ENCODE results near the gene MYL7. TPM values are rescaled to one million over a fixed set of nuclear protein-coding genes. Genes with fewer than 3 reads are reported as not detected.

Gene MYL7
- total and polyA plus RNA-seq, 2 of the 13 experiments (the other 11 are each of a cell fraction or from before 2014, with no cell fraction given), result 1.8 TPM; not detected in 1

DNA sequence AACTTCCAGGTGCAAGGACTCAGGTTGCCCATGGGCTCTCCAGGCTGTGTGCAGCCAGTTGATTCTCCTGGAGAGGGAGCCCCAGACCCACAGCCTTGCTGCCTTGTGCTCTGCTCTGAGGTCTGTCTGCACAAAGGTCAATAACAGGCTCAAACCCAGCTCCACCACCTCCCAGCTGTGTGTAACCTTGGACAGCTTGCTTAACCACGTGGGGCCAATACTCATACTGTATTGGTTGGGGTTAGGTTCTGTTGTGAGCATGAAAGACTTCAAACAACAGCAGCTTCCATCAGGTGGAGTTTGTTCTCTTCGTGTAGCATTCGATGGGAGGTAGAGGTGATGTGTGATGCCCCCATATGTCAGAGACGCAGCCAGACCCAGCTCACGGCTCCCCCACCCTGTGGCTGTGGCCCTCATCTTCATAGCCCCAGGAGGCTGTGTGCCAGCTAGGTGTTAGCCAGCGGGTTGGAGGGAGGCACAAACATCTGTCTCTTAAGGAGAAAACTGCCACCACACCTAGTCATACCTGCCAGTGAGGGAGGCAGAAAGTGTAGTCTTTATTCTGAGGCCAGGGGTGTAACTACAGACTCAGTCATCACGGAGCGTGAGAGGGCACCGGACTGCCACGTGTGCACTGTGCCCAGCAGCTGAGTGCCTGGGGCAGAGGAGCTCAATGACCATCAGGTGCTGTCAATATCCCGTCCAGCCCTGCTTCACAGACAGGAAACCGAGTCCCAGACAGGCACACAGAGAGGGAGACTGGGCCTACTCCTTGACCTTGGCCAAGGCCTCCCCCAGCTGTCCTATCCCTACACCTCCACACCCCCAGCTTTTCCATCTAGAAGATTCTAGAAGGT is 9.7 kb downstream of the MYL7 start (continued):
- TF ChIP-seq ZNF367 (CRISPR knock-in tag; IDR thresholded peaks at IDR 0.05; ENCODE audit: borderline replicate concordance) (no peak), REXO4 (CRISPR knock-in tag; IDR thresholded peaks at IDR 0.05; ENCODE audit: borderline replicate concordance) (no peak), HNRNPL (IDR thresholded peaks at IDR 0.05; ENCODE audit: low read depth, low read length) (no peak), ZBTB21 (CRISPR knock-in tag; IDR thresholded peaks at IDR 0.05) (no peak), NR2C2 (CRISPR knock-in tag; IDR thresholded peaks at IDR 0.05; ENCODE audit: borderline replicate concordance) (peak; percentile 68; the same call in 1 of the 2 replicates), STAG1 (CRISPR knock-in tag; IDR thresholded peaks at IDR 0.05) (peak; percentile 82), HOXA3 (CRISPR knock-in tag; IDR thresholded peaks at IDR 0.05) (peak; percentile 53; the same call in 1 of the 2 replicates), ZBTB3 (CRISPR knock-in tag; IDR thresholded peaks at IDR 0.05; ENCODE audit: borderline replicate concordance, low read depth) (no peak), SMC3 (IDR thresholded peaks at IDR 0.05; ENCODE audit: low read length) (peak; percentile 69), FOXK2 (IDR thresholded peaks at IDR 0.05) (peak; percentile 85), ZNF331 (CRISPR knock-in tag; IDR thresholded peaks at IDR 0.05) (peak; percentile 83; the same call in 1 of the 2 replicates), ZNF709 (CRISPR knock-in tag; IDR thresholded peaks at IDR 0.05) (0 out of 2 replicates have a peak, but pooled peaks have one; percentile 45), KMT2A (CRISPR knock-in tag; IDR thresholded peaks at IDR 0.05) (no peak), RBFOX2 (IDR thresholded peaks at IDR 0.05; ENCODE audit: low read depth, low read length) (no peak), EZH2 (conservative IDR thresholded peaks at IDR 0.05; ENCODE audit: low read depth, low read length) (no peak), ESRRA (CRISPR knock-in tag; IDR thresholded peaks at IDR 0.05; ENCODE audit: low read depth) (0 out of 2 replicates have a peak, but pooled peaks have one; percentile 45), ZNF501 (CRISPR knock-in tag; IDR thresholded peaks at IDR 0.05) (peak; percentile 33; the same call in 1 of the 2 replicates), EP300 (IDR thresholded peaks at IDR 0.05; ENCODE audit: low read depth in 2 of 2, low read length in 2 of 2) (peak in 1 of 2 experiments; percentile 21; a peak in 1 of 4 replicates), EP300 (CRISPR knock-in tag; IDR thresholded peaks at IDR 0.05; ENCODE audit: borderline replicate concordance) (no peak)
- TF ChIP-seq, protein P1, sequence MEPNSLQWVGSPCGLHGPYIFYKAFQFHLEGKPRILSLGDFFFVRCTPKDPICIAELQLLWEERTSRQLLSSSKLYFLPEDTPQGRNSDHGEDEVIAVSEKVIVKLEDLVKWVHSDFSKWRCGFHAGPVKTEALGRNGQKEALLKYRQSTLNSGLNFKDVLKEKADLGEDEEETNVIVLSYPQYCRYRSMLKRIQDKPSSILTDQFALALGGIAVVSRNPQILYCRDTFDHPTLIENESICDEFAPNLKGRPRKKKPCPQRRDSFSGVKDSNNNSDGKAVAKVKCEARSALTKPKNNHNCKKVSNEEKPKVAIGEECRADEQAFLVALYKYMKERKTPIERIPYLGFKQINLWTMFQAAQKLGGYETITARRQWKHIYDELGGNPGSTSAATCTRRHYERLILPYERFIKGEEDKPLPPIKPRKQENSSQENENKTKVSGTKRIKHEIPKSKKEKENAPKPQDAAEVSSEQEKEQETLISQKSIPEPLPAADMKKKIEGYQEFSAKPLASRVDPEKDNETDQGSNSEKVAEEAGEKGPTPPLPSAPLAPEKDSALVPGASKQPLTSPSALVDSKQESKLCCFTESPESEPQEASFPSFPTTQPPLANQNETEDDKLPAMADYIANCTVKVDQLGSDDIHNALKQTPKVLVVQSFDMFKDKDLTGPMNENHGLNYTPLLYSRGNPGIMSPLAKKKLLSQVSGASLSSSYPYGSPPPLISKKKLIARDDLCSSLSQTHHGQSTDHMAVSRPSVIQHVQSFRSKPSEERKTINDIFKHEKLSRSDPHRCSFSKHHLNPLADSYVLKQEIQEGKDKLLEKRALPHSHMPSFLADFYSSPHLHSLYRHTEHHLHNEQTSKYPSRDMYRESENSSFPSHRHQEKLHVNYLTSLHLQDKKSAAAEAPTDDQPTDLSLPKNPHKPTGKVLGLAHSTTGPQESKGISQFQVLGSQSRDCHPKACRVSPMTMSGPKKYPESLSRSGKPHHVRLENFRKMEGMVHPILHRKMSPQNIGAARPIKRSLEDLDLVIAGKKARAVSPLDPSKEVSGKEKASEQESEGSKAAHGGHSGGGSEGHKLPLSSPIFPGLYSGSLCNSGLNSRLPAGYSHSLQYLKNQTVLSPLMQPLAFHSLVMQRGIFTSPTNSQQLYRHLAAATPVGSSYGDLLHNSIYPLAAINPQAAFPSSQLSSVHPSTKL (CRISPR knock-in tag; IDR thresholded peaks at IDR 0.05), result peak; percentile 76
- TF ChIP-seq, protein P2, sequence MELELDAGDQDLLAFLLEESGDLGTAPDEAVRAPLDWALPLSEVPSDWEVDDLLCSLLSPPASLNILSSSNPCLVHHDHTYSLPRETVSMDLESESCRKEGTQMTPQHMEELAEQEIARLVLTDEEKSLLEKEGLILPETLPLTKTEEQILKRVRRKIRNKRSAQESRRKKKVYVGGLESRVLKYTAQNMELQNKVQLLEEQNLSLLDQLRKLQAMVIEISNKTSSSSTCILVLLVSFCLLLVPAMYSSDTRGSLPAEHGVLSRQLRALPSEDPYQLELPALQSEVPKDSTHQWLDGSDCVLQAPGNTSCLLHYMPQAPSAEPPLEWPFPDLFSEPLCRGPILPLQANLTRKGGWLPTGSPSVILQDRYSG (CRISPR knock-in tag; IDR thresholded peaks at IDR 0.05), result no peak
- TF ChIP-seq, protein P3, sequence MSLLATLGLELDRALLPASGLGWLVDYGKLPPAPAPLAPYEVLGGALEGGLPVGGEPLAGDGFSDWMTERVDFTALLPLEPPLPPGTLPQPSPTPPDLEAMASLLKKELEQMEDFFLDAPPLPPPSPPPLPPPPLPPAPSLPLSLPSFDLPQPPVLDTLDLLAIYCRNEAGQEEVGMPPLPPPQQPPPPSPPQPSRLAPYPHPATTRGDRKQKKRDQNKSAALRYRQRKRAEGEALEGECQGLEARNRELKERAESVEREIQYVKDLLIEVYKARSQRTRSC (CRISPR knock-in tag; IDR thresholded peaks at IDR 0.05; ENCODE audit: low read depth), result no peak
- TF ChIP-seq, protein P4, sequence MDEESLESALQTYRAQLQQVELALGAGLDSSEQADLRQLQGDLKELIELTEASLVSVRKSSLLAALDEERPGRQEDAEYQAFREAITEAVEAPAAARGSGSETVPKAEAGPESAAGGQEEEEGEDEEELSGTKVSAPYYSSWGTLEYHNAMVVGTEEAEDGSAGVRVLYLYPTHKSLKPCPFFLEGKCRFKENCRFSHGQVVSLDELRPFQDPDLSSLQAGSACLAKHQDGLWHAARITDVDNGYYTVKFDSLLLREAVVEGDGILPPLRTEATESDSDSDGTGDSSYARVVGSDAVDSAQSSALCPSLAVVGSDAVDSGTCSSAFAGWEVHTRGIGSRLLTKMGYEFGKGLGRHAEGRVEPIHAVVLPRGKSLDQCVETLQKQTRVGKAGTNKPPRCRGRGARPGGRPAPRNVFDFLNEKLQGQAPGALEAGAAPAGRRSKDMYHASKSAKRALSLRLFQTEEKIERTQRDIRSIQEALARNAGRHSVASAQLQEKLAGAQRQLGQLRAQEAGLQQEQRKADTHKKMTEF (CRISPR knock-in tag; IDR thresholded peaks at IDR 0.05), result peak; percentile 43; the same call in 1 of the 2 replicates
